NCI-H1092 (cell line): Measurements from ENCODE around the gene SLC47A2.
"Not testable (repeated sequence)": the region's sequence is repeated elsewhere in the genome, so short reads cannot be mapped to it uniquely, and the experiment has no call there.

Experiments used
- DNase-seq: peaks from one replicate; lab custom pipeline; 2025; lab: John Stamatoyannopoulos, UW

The SLC47A2 gene

GRCh38 chr17:19716108-19717030, at the start of gene SLC47A2:
SLC47A2 (minus strand) TSS chr17:19716584; CDS start chr17:19716555, 29 bp downstream.
- DNase-seq: no peak

GRCh38 chr17:19766016-19766415, 49.6 kb upstream of the SLC47A2 start:
- DNase-seq: no peak

GRCh38 chr17:19763991-19764390, 47.6 kb upstream of the SLC47A2 start:
- not testable (repeated sequence) for DNase-seq

GRCh38 chr17:19763416-19763815, 47.0 kb upstream of the SLC47A2 start:
- no peak for DNase-seq

GRCh38 chr17:19762515-19762961, 46.2 kb upstream of the SLC47A2 start:
- DNase-seq: peak; percentile 55

- no peak for DNase-seq
These were observed 44.4 kb upstream of the SLC47A2 start for GRCh38 chr17:19760746-19761145.

GRCh38 chr17:19759568-19760549, 43.5 kb upstream of the SLC47A2 start:
- no peak for DNase-seq

GRCh38 chr17:19757536-19758180, 41.3 kb upstream of the SLC47A2 start:
- DNase-seq: no peak

GRCh38 chr17:19756546-19756945, 40.2 kb upstream of the SLC47A2 start:
- DNase-seq: no peak

GRCh38 chr17:19755821-19756510, 39.6 kb upstream of the SLC47A2 start:
- DNase-seq: no peak

- DNase-seq: no peak
These were observed 39.0 kb upstream of the SLC47A2 start for GRCh38 chr17:19755392-19755791.

- no peak for DNase-seq
These were observed 37.5 kb upstream of the SLC47A2 start for GRCh38 chr17:19753661-19754463.

- no peak for DNase-seq
These were observed 36.7 kb upstream of the SLC47A2 start for GRCh38 chr17:19753051-19753509.

- DNase-seq: no peak
These were observed 36.0 kb upstream of the SLC47A2 start for GRCh38 chr17:19752216-19753050.

- no peak for DNase-seq
These were observed 34.5 kb upstream of the SLC47A2 start for GRCh38 chr17:19750835-19751234.

GRCh38 chr17:19750020-19750572, 33.7 kb upstream of the SLC47A2 start:
- DNase-seq: no peak

- no peak for DNase-seq
These were observed 32.4 kb upstream of the SLC47A2 start for GRCh38 chr17:19748807-19749193.

- no peak for DNase-seq
These were observed 31.7 kb upstream of the SLC47A2 start, which contains the start of gene ALDH3A1 for GRCh38 chr17:19747829-19748806. ALDH3A1 (minus strand) TSS chr17:19748298; CDS start chr17:19745129, 3,169 bp downstream.
